Myocyte (in vitro differentiated cells): ENCODE measurements around the gene ATP6V0A1. TPM values are rescaled to one million over a fixed set of nuclear protein-coding genes. Genes with fewer than 3 reads are reported as not detected.
"Not testable (repeated sequence)": the region's sequence is repeated elsewhere in the genome, so short reads cannot be mapped to it uniquely, and the experiment has no call there.

Source experiments
- DNase-seq: peaks from one replicate; pipeline ENCODE4 v3.0.0-alpha.2; 2012; ENCODE audit warnings: low read depth
- total RNA-seq: library from RNA; depleted of rRNA; stranded (reverse); fragments of >200 nt; gene quantifications from 2 replicates; pipeline ENCODE4 v1.2.3, GENCODE V29; 2014

The ATP6V0A1 gene
- total RNA-seq, 1 donor from 2014 or later = 102 TPM

DNA sequence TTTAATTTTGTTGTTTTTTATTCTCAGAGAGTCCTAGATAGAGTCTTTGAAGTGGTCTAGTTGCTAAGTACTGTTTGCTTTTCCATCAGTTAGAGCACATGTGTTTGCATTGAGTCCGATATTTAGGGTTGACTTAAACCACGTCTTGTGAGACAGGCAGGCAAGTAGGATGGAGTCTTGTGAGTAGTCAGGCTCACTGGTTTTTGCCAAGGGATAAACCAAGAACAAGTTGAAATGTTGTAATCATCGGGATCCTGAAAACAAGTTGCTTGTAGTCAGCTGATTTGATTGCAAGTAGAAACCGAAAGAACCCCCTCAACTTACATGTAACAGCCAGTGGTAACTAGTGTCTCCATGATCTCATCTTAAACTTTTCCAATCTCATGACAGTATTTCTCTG, 17.2 kb downstream of the ATP6V0A1 start:
- DNase-seq = no peak

DNA sequence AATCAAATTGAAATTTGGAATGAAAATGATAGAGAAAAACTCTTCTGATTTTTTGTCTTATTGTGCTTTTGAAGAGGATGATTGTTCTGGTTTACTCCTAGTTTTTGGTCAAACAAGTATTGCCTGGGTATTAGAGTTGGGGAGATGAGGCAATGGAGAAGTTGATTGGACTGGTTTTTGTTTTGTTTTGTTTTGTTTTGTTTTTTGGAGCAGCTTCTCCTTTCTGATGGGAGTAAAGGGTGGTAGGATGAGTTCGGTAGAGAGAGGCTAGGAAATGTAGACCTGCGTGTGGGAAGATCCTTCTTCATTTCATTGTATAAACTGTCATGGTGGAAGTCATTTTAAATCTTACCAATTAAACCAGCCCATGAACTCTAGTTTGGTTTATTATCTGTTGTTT, 17.7 kb downstream of the ATP6V0A1 start:
- DNase-seq = no peak

DNA sequence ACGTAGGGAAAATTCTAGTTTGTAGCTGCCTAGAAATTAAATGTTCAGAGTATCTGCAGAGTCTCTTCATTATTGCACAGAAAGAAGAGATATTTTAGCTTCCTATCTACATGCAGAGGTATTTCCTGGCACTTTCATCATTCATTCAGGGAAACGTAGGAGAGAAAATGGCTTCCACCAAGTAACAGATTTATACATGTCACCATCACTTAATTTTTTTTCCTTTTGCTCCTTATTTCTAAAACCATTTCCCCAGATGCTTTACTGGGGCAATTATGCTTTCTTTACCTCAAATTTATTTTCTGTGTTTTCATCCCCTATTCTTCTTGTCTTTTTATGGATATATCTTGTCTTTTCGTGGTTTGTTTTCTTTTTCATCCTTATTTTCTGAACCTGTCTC, 18.5 kb downstream of the ATP6V0A1 start:
- DNase-seq = no peak

DNA sequence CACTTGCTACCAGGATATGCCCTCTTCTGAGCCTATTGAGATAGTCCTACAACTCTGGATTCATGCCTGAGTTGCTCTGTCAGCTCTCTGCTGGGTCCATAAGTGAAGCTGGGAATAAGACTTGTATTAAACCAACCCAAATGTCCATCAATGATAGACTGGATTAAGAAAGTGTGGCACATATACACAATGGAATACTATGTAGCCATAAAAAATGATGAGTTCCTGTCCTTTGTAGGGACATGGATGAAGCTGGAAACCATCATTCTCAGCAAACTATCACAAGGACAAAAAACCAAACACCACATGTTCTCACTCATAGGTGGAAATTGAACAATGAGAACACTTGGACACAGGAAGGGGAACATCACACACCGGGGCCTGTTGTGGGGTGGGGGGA, 19.1 kb downstream of the ATP6V0A1 start:
- DNase-seq = not testable (repeated sequence)

DNA sequence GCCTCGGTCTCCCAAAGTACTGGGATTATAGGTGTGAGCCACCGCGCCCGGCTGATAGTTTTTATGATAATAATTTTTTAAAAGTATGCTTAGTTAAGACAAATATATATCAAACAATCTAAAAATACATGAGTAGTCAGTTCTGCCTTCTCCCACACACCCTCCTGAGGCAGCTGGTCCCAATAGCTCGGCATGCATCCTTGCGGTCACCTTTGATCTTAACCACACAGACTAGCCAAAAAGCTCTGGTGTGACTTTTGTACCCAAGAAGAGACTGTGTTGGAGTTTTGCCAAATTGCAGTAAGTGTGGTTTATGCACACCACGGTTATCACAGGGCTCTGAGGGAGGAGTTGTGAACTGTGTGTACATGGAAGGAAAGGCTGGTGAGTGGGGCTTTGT, 25.6 kb downstream of the ATP6V0A1 start:
- peak; percentile 66 for DNase-seq

DNA sequence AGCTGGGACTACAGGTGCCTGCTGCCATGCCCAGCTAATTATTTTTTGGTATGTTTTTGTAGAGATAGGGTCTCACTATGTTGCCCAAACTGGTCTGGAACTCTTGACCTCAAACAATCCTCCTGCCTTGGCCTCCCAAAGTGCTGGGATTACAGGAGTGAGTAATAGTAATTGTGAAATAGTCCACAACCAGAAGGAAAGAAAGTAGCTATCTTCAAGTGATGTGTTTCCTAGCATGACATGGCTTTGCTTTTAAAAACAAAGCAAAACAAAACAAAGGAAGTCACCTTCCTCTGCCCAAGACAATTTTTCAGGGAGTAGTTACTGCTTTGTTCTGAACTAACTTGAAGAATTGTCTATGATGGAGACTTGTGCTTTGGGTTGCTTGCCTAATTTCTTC, 27.0 kb downstream of the ATP6V0A1 start:
- no peak for DNase-seq

DNA sequence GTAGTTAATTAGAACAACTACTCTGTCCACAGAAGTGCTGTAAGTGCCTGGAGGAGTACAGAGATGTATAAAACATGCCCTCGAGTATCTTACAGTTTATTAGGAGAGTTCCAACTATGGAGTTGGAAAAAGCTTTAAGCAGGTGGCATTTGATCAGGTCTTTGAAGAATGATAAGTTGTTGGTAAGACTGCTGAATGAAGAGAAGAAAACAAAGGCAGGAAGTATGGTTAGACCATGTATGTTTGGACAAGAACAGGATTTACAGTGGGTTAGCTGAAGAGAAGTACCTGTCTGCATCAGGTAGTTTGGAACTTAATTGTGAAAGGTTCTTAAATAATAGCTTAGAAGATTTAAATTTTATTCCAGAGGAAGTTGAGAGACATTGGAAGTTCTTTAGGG, 29.4 kb downstream of the ATP6V0A1 start:
- no peak for DNase-seq

DNA sequence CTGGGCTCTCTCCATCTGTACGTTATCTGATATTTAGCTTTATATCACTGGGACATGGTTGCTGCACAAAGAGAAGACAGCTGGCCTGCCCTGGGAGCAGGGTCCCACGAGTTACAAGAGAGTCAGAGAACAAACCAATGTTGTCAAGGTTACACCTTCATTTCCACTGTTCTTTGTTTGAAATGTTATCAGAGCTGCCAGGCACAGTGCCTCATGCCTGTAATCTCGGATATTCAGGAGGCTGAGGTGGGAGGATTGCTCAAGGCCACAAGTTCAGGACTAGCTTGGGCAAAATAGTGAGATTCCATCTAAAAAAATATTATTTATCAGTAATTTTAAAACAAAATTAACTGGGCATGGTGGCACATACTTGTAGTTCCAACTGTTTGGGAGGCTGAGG, 34.6 kb downstream of the ATP6V0A1 start:
- DNase-seq = no peak

DNA sequence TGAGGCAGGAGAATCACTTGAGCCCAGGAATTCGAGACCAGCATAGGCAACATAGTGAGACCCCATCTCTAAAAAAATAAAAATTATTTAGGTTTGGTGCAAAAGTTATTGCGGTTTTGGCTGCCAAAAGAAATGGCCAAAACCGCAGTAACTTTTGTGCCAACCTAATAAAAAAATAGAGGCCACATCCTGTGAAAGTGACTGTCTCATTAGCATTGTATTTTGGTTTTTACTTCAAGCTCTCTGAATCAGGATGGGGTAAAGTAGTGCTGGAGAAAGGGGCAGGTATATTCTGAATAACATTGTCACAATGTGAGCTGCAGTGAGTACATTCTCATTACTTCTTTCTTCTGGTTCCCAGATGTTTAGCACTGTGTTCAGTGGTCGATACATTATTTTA, 36.0 kb downstream of the ATP6V0A1 start:
- DNase-seq = no peak

DNA sequence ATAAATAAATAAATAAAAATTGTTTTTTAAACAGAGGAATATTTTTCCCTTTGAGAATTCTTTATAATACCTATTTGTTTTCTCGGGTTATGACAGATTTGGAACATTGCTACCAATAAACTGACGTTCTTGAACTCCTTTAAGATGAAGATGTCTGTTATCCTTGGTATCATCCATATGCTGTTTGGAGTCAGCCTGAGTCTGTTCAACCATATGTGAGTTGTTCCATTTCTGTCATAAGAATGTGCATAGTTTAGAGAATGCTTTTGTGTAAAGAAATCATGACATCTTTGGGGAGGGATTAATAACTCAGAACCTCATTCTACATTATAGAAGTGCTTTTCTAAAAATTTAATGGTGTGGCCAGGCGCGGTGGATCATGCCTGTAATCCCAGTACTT, 40.1 kb downstream of the ATP6V0A1 start:
- no peak for DNase-seq

DNA sequence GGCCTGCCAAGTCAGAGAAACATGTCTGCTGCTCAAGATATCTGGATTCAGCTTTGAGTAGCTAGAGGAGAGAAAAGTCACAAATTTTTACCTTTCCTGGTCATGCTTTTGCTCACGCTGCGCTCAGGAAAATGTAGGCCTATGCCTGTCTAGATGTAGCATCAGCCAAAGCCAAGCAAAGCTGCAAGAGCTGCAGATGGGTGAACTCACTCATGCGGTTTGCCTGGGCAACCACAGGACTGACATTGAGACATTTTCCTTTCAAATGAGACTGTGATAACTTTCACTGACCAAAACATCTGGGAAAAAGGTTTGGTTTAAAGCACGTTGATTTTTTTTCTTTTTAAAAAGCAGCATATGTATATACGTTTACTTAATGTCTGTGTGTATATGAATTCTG, 43.4 kb downstream of the ATP6V0A1 start:
- DNase-seq = no peak

DNA sequence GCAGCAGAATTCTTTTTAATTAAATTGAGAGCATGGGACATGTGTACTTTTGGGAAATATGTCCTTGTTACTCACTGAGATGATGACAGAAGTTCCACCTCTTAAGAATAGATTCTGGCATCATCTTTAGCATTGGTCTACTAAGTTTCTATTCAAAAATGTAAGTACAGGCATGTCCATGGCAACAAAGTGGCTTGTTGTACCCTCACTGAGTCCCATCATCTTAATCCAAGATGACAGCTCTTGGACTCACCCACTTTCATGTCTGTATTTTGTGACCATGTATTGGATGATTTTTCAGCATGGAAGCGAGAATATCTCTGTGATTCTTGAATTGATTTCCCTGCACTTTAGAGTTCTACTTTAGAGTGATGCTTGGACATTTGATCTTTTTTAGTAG, 44.2 kb downstream of the ATP6V0A1 start:
- DNase-seq = no peak

DNA sequence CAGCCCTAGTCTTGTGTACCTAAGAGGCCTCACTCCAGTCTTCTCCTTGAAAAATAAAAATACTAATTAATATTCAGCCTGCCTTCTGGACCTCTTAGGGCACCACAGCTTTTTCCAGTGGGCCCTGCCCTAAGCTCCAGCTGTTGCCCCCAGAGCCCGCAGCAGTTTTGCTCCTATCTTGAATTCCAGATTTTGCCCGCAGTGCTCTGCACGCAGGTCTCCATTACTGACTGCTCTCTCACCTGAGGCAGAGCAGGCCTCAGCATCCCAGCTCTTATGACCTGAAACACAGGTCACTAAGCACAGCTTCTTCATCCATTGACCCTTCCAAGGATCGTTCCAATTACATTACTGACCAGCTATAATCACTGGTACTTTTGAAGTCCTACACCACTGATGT, 49.0 kb downstream of the ATP6V0A1 start:
- DNase-seq = no peak

DNA sequence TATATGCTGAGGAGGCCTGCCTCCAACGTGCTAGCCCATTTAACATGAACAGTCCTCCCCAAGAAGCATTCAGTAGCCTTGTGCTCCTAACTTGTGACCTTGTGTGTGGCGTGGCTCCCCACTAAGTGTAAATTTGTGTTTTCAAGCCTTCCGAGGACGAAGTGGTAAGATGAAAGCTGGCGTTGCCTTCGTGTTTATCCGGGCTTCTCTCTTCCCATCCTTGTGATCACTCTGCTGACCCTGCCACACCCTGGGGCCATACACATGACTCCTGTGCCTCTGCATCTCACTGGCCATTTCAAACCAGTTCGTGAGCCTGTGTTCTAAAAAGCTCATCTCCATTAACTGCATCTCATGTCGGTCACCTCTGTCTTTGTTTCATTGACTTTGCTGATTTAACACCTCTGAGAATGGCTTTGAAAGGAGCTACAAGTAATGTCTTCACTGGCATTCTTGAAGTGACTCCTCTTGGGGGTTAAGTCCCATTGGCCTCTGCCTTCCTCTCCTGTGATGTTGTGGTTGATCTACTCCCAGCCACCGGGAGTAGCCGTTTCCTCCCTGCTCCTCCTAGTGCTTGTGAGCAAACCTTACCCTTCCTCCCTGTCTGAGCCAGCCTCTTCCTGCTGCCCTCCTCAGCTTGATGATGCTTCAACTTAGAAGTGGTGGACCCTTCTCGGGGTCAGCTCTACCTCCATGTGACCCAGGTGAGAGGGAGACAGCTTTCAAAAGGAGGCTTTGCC, 49.9 kb downstream of the ATP6V0A1 start:
- no peak for DNase-seq

DNA sequence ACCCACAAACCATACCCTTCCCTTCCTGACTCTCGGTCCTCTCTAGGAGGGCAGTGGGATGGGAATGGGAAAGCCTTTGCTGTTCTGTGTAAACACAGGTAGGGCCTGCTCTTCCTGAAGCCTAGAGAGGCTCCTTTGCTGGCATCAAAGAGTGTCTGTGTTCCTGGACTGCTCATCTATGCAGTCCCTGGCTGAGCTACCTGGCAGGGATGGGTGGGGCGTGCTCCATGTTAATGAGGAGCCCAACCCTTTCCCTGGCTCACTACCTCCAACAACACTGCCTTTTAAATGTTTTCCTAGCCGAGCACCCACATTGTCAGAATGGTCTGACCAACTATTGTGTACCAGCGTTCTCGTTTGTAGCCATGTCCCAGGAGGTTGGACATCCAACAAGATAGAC, 50.7 kb downstream of the ATP6V0A1 start:
- no peak for DNase-seq

DNA sequence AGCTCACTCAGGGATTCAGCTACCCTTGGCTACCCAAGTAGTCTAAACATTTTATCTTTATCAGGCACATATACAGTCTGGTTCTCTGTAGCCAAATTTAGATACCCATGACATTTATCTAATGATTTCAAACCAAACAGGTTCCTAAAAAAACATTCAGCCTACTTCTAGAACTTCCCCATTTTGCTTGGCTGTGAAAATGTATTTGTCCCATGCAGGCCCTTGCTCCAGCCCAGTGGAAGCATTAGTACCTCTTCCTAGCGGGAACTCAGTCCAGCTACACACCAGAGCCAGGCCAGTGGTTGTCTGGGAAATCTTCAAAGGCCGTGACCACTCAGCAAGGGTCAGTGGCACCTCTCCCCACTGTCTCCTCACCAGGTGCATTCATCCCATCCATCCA, 51.2 kb downstream of the ATP6V0A1 start:
- DNase-seq = no peak

DNA sequence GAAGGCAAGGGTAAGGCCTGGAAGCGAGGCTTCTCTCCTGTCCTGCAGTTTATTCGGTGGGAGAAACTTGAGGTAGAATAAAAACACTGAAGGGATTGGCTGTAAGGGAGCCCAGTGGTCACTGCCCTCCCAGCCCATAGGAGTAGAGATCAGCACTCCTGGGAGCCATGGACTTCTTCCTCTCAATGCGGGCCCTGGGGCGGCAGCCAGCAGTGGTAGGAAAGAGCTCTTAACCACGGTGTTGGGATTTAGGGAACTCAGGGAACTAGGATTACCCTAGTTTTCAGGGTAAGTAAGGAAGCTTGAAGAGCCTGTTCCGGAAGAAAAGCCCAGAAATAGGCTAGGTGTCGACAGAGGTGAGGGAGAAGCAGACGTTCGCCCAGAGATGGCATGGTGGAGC, 53.6 kb downstream of the ATP6V0A1 start:
- no peak for DNase-seq

DNA sequence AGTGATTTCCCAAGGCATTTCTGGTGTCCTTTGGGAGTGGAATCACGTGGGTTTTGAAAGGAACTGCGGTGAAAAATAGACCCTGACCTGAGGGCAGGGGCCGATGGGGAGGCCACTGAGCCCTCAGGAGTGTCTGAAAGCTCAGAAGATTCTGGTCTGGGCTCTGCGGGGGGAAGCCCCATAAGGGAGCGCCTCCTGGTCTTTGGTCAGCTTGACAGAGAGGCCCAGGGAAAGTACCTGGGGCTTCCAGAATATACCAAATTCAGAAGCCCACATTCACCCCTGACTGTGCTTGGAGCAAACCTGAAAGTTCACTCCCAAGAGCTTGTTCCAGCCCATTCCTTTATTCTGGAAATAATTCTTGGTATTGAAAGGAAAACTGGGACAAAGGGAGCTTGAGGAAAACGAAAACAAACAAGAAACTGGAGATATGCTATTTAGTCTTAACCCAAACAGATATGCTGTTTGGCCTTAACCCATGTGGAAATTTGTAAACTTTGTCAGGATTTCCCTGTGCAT, 54.1 kb downstream of the ATP6V0A1 start:
- DNase-seq = no peak

DNA sequence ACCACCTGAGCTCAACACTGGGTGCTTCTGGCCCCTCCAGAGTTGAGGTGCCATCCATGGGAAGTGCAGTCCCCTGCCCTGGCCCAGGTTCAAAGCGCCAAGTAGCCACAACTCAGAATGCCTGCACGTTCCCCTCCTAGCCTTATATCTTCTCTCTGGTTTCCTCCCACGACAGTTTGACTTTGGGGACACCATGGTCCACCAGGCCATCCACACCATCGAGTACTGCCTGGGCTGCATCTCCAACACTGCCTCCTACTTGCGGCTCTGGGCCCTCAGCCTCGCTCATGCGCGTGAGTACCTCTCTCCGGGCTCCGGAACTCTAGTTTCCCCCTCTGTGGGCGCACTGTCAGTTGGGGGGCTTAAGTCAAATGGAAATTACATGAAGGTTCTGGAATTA, 55.0 kb downstream of the ATP6V0A1 start:
- DNase-seq = no peak

DNA sequence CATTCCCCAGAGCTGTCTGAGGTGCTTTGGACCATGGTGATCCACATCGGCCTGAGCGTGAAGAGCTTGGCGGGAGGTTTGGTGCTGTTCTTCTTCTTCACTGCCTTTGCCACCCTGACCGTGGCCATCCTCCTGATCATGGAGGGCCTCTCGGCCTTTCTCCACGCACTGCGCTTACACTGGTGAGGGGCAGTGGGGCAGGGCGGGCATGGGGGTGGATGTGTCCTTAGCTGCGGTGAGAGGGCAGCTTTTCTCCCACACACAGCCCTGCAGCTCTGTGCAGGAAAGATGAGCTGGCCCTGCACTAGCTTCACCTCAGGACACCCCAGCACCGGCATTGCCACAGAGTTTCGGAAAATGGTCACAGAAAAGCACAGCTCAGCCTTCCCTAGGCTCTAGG, 55.6 kb downstream of the ATP6V0A1 start:
- DNase-seq = no peak

DNA sequence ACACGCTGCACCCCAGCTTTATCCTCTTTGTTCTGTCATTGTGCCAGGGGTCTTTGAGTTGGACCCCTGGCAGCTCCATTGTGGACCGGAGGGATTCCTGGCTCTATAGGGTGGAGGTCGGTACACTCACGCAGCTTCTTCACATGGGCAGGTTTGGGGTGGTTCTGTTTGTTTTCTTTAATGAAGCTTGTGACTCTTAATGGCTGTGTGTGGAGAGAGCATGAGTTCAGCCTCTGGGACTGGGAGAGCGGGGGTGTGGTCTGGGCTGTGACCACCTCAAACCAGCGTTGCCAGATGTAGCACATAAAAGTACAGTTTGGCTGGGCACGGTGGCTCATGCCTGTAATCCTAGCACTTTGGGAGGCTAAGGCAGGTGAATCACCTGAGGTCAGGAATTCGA, 56.2 kb downstream of the ATP6V0A1 start:
- no peak for DNase-seq

DNA sequence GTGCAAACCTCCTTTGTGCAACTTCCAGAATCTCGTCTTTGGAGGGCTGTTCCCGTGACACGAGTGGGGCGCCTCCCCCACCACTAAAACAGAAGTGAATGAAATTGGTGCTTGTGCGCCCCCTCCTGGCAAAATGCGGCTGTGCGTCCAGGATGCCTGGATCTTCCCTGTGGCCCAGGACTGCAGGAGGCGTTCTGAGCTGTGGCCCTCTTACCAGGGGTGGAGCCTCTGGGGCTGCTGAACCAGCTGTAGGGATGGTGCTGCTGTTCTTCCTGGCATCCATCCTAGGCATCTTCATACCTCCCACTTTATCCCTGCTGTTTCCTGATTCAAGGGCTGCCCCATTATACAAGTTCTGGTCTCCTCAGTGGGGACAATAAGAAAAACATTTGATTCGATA, 58.8 kb downstream of the ATP6V0A1 start:
- peak; percentile 90 for DNase-seq

DNA sequence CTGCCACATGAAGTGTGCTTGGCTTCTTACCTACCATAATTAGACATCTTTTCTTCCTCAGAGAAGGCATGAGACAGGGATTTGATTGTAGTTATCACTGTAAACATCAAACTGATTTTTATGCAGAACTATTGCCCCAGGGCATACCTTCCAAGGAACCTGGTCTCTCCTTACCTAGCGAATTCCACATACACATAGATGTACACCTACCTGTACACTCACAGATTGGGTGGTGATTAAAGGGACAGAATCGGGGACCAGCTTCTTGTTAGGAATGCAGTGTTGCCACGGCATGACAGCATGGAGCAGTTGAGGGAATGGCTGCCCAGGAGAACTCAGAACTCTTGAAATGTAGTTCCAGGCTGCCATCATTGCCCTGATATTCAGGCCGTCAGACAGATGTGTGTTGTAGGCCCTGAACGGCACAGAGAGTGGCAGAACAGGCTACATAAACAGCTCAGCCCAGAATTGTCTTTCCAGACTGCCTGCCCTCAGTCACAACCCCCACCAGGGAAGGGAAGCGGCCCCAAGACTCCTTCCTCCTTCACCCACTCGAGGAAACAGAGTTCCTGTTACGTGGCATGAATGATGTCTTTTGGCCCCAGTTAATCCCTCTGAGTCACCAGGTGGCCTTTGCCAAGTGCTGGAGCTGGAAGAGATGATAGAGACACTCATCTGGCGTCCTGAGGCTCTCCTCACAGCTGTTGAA, 59.5 kb downstream of the ATP6V0A1 start:
- DNase-seq = peak; percentile 96
